Measurements from ENCODE around the gene SPRED2.

Gene SPRED2

DNA sequence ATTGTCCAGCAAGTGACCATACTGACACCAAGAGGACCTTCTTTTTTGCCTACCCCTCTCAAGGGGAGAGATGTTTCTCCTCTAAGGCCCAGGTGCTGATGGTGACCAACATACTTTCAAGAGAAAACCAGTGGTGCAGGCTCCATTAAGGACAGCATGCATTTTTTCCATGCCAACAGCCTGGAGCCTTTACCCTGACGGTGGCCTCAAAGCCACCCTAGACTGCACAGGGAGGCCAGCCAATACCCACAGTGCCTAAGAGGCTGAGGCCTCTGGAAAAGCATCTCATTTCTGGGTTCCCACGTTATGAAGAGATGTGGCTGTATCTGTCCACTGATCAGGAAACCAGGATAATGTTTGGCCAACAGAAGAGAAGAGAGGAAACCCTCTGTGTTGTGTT is 19.3 kb downstream of the SPRED2 start:
- DNase-seq (ENCODE audit: low read depth): no peak

DNA sequence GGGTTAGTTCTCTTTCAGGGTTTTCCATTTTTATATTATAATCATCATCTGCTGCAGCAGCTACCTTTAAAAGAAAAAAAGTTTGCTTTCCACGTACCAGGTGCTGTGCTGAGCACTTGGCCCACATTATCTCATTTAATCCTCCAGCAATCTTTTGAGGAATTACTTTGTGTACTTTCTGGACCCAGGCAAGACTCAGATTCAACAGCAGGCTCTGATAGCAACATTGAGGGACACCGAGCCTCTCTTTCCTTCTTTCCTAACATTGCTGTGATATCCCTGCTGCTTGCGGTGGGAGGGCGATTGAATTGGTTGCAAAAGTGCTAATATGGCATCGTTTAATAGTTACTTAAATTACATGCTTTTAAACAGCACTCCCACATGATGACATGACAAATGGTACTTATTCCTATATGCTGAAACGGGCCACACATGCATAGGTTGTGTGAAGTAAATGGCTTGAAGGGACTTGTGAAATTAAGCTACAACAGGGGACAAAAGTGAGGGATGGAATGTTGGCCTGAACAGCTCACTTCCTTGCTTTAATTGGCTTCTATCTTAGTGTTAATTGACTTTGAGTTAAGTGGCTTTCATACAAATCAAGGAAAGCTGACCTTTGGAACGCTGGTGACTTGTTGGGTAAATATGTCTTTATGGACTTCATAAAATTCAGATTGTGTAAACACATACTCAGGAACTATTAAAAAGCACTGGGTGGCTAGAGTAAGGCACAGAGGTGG is 21.2 kb downstream of the SPRED2 start:
- DNase-seq (ENCODE audit: low read depth): no peak

GRCh38 chr2:65409045-65409444 is 23.4 kb downstream of the SPRED2 start:
- no peak for DNase-seq (ENCODE audit: low read depth)

GRCh38 chr2:65407240-65407639 is 25.2 kb downstream of the SPRED2 start:
- no peak for DNase-seq (ENCODE audit: low read depth)

DNA sequence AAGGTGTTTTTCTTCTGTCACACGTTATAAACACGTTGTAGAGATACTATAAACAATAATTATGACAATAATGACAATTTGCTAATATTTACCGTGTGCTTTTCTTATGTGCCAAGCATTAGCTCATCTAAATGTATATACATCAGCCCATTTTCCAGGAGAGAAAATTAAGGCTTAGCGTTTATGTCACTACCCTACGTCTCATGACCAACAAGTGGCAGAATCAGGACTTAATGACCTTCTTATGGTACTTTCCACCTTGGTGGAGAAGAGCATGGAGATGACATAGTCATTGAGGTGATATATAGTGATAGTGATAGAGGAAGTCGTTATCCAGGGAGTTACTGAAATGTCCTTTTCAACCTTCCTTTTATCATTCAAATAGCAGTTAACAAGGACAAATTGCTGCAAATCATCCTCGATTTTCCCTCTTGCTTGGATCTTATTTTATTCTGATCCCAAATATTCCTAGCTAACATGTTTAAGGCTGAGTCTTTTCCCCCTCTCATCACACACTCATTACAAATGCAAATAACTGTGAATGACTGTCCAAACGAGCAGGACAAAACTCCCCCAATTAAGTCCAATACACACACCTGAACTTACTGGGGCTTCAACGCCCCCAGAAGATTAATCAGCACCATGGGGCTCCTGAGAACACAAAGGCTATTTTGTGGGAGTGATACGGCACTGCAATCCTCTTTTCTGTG is 27.3 kb downstream of the SPRED2 start:
- DNase-seq (ENCODE audit: low read depth): no peak

- no peak for DNase-seq (ENCODE audit: low read depth)
These were observed 28.9 kb downstream of the SPRED2 start for GRCh38 chr2:65403529-65403915.

DNA sequence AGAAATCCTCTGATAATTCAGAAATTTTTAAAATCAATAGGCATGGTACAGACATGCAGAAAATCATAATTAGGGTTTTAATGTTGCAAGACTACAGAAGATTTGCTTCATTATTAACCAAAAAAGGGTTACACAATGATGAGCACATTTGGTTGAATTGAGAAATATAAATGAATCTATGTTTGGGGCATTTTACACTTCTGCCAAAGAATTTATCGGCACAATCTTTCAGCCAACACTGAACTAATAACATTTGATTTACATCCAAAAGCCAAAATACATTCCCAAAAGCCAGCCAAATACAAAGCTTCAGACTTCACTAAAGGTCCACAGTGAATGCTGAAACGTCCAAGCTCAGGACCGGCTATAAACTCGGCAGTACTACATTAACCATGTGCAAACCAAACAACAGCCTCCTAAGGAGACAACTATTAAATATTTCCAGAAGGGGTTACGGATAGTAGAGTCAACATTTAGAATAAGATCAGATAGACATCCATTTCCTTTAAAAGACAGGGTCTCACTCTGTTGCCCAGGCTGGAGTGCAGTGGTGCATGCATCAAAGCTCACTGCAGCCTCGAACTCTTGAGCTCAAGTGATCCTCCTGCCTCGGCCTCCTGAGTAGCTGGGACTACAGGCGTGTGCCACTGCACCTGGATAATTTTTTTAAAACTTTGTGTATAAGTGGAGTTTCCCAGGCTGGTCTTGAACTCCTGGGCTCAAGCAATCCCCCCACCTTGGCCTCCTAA is 29.4 kb downstream of the SPRED2 start:
- DNase-seq (ENCODE audit: low read depth): no peak

DNA sequence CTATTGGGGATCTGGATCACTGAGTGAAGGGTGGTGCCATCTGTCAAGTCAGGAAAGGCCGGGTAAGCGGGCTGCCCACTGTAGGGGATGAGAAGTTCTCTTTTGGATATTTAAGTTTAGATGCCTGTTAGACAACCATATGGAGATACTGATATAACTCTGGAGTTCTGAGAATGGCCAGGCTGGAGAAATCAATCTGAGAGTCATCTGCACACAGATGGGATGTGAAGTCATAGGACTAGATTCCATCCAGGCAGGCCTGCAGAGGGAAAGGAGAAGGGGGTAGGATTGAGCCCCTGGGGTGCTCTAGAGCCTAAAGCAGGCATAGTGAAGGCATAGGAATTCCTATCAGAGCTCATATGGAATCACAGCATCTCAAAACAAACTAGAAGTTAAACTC is 30.1 kb downstream of the SPRED2 start:
- no peak for DNase-seq (ENCODE audit: low read depth)

DNA sequence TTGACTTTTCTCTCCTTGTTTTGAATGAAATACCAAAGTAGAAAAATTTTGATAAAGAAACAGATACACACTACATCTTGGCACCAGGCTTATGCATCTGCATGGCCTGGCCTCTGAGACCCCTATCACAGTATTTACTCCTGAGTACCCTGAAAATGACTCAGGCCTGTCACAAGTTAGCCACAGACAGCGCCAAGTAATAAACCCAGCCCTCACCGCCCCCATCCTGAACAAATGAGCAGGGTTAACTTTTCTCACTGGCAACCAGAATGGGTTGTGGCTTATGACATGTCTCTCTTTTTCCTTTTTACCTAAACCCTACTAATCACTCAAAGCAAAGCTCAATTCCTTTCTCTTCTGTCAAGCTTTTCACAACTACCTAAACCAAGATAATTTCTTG is 35.3 kb downstream of the SPRED2 start:
- DNase-seq (ENCODE audit: low read depth): no peak

GRCh38 chr2:65396348-65397026 is 35.9 kb downstream of the SPRED2 start:
- no peak for DNase-seq (ENCODE audit: low read depth)

DNA sequence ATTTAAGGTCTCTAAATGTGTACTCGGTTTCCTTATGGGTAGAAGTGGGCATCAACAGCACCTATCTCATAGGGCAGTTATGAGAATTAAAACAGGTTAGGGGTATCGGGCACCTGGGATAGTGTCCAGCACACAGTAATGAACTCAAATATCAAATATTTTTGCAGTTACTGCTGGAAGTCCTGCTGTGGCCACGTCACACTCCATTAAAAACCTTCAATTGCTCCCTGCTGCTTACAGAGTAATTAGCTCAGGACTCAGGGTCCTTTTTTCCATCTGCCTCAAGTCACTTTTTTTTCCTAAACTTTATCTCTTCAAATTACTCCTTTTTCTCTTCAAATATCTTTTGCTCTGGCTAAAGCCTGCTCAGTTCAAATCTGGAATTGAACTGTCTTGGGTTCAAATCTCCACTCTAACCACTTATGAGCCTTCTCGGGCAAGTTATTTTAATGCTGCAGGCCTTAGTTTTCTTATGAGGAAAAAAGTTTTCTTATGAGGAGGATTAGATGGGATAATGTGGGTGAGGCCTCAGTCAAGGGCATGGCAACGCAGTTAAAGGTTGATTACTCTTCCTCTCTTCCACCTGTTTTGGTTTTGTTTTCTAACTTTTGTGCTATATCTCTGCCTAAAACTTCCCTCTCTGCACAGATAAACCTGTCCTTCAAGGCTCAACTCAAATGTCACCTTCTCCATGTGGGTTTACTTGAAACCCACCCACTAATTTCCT is 36.6 kb downstream of the SPRED2 start:
- DNase-seq (ENCODE audit: low read depth): no peak

DNA sequence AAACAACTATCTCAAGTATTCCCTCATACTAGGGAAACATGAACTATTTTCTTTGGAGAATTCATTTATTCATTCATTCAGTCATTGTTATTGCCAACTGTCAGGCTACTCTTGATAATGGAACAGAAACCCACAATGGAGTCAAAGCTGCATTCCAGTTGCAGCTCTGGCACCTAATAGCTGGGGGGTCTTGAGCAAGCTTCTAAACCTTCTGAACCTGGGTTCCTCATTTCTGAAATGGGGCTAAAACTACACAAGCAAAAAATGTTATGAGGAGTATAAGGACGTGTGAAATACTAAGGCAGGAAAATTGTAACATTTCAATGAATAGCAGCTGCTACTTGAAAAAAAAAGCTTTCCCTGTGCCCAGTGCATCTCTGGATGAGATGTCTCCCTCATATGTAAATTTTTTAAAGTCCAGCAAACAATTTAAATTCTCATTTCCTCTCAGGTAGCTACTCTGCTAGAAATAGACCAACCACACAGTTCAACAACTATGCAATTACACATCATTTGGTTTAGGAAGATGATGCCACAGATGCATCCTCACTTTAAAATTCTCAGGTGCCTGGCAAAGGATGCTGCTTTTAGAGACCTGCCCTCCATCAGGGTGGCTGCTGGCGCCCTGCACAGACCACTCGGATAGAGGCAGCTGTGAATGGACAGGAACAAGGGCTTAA is 38.5 kb downstream of the SPRED2 start:
- no peak for DNase-seq (ENCODE audit: low read depth)

- no peak for DNase-seq (ENCODE audit: low read depth)
These were observed 39.4 kb downstream of the SPRED2 start for GRCh38 chr2:65393046-65393445.

GRCh38 chr2:65392609-65393008 is 39.8 kb downstream of the SPRED2 start:
- DNase-seq (ENCODE audit: low read depth): no peak

DNA sequence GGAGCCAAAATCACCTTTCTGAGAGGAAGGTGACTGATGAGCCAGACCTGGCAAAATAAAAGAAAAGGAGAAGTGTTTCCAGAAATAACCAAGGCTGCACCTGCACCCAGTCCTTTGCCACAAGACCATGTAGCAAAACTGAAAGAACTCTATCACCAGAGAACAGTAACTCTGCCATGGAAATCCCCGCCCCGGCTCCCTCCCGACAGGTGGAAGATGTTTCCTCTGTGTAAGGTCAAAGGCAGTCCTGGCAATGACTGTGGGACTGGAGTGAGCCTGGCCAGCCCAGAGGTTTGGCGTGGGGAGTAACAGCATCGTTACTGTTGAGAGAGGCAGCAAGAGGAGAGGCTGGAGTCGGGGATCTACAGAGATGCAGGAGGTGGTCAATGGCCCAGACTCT is 42.3 kb downstream of the SPRED2 start:
- DNase-seq (ENCODE audit: low read depth): no peak

DNA sequence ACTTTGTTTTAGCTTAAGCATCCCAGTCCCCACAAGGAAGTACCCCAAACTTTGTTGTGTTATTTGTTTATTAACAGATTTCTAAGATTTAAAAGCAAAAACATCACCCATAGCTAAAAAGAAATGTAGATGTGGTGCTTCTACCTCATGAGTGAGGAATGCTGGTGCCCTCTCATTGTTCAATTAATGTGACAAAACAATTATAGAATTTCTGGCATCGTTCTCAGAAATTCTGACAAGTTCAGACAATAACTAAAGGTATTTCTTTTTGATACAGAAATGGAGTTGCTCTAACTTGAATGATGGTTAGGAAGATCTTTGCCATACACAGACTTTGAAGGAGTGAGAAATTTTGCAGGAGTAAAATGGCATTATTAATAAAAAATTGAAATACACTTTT is 42.9 kb downstream of the SPRED2 start:
- DNase-seq (ENCODE audit: low read depth): no peak

- DNase-seq (ENCODE audit: low read depth): no peak
These were observed 43.6 kb downstream of the SPRED2 start for GRCh38 chr2:65388596-65389390.

DNA sequence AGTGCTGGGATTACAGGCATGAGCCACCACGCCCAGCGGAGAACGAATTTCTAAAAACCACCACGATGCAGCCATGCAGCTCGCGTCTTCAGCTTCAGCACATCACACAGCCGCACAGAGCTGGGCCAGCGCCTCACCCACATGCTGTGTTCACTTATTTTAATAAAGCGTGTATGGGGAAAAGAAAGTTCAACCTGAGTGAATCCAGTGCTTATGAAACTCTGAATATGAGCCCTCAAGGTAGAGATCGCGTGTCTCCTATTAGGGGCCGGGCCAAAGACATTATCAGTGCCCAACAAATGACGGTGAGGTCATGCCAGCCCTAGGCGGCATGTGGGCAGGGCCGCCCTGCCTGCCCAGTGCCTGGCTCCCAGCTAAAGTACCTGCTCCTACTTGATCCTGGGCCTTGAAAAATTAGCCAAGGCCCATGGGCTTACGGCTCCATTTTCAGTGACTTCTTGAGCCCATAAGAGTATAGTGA is 44.3 kb downstream of the SPRED2 start:
- no peak for DNase-seq (ENCODE audit: low read depth)

GRCh38 chr2:65386989-65387388 is 45.4 kb downstream of the SPRED2 start:
- DNase-seq (ENCODE audit: low read depth): no peak

- no peak for DNase-seq (ENCODE audit: low read depth)
These were observed 46.1 kb downstream of the SPRED2 start for GRCh38 chr2:65386344-65386743.
